H1 (cell line): ENCODE measurements around the gene VPS18. TPM values are rescaled to one million over a fixed set of nuclear protein-coding genes. Genes with fewer than 3 reads are reported as not detected.

Source experiments
- CBX8 ChIP-seq: fragments of 300-800, 300-1000 bp; sonication (generic); IDR thresholded peaks from 2 replicates; pipeline ENCODE4 v1.7.1; 2016; ENCODE audit warnings: low read depth, low read length, borderline replicate concordance
- EZH2 ChIP-seq: fragments of 200-600 bp; sonication (generic); IDR thresholded peaks from 2 replicates; pipeline ENCODE4 v1.7.1; 2012; ENCODE audit warnings: low read depth, mild to moderate bottlenecking, moderate library complexity, low read length, inconsistent platforms; ENCODE audit not compliant: severe bottlenecking
- RXRA ChIP-seq: IDR thresholded peaks from 2 replicates; pipeline ENCODE4 v1.6.1; 2011; ENCODE audit warnings: low read depth, mild to moderate bottlenecking, low read length, moderate library complexity; ENCODE audit not compliant: insufficient read depth
- TEAD4 ChIP-seq: IDR thresholded peaks from 2 replicates; pipeline ENCODE4 v1.6.1; 2012; ENCODE audit warnings: low read depth, low read length, inconsistent platforms, mixed read lengths
- polyA plus RNA-seq, 7 experiments: library from polyadenylated mRNA; depleted of rRNA in 3 of 7; stranded (reverse) in 5 of 7; unstranded in 2 of 7; fragments of >200 nt in 5 of 7; fragments of 200-250 nt in 2 of 7; gene quantifications; 1 replicate in 5 of 7; 2 replicates in 1 of 7; 4 replicates in 1 of 7; pipeline versions ENCODE4 v1.2.1 to v1.2.3, GENCODE V29; 2011 to 2013; ENCODE audit warnings: missing spikeins in 2 of 7, mixed read lengths in 2 of 7
- total RNA-seq: library from RNA; stranded (reverse); fragmentation: NEBNext Ultra II Directional; extraction: Animal tissue kit (Norgen Biotek cat#: 25700); gene quantifications from 2 replicates; pipeline ENCODE4 v1.2.1, GENCODE V29; 2021

The VPS18 gene
- total and polyA plus RNA-seq, 2 of the 8 experiments (the other 6 are each of a cell fraction or from before 2014, with no cell fraction given), result 28.9 to 32.7 TPM

DNA sequence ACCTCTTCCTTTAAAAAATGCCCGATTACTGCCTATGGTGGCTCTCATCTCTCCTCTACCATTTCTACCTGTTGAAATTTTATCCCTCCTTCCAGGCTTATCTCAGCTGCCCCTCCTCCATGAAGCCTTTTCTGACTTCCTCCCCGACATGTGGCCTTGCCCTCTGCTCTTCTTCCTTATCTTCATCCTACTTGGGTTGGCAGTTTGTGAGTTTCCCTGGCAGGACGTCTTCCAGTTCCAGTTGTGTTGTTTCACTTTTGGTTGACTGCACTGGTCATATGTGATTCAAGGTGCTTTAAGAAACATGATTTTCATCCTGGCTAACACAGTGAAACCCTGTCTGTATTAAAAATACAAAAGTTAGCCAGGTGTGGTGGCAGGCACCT, 39.3 kb downstream of the VPS18 start (continued):
- TF ChIP-seq RXRA, result no peak
- no peak for TF ChIP-seq TEAD4
- TF ChIP-seq EZH2, result no peak
- TF ChIP-seq CBX8, result no peak
